HG03342 (cell line): ENCODE results near the gene YES1.
A peak's percentile ranks its signal among the peaks of the same experiment; 100 is the strongest.

Experiments
- ATAC-seq: cut with Tn5 transposase; IDR thresholded peaks from one replicate; pipeline ENCODE4 v1.9.1; 2021; ENCODE audit warnings: mild to moderate bottlenecking, moderate library complexity; ENCODE audit not compliant: unreplicated experiment

YES1 gene

DNA sequence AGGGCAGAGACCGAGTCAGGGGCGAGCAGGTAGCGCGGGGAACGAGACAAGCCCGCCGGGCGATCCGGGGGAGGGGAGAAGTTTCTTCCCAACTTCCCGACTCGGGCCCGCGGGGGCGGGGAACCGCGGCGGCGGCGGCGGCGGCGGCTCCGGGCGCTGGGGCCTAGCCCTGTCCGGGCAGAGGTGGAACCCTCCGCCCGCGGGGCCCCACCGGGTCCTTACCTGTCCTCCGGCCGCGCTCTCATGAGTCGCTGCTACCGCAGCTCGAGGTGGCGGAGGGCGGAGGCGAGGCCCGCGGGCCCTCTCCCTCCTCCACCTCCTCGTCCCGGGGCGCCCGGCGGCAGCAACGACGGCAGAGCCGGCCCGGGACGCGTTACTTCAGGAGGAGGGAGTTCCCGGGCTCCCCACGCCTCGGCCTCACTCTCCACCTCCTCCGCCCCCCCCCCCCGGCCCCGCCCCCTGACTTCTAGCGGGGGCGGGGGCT lies at the start of gene YES1:
Gene YES1, minus strand, starts transcription at position 351 of the 484 bp plus-strand sequence. CDS start 55,415 bp downstream, outside the sequence.
- ATAC-seq: peak; percentile 49

- no peak for ATAC-seq
Observed at GRCh38 chr18:857986-858385, 45.9 kb upstream of the YES1 start.

DNA sequence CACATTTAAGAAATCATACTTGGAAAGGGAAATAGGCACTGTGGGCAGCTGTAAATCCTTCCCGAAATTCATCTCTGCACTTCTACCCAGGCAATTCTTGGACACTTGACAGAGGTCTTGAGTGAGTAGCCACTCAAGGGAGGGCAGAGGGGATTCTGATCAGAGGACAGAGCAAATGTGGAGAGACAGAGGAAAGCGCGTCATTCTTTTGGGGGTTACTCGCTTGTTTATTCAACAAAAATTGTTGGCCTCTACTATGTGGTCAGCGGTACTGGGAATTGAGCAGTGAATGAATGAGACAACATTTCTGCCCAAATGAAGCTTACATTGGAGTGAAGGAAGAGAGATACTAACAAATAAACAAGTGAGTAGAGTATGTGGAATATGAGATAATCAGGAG lies 41.4 kb upstream of the YES1 start:
- ATAC-seq: no peak

GRCh38 chr18:850960-851359 lies 38.9 kb upstream of the YES1 start:
- no peak for ATAC-seq

DNA sequence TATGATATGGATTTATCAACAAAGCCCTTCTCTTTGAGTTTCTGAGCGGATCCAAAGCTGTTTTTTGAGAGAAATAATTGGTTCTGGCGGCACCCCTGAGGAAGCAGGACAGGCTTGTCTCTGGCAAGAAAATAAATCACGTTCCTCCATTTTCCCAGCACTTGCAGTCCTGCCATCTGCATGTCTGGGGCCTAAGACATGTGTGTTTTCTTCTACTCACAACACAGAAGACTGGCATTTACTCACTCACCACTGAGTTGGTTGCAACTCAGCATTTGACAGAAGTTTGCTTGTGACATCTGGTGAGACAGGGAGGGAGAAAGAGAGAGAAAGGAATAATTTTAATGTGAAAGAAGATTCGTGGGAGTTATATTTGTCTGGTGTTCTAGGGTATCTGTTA lies 37.0 kb upstream of the YES1 start:
- no peak for ATAC-seq

GRCh38 chr18:848062-848861 lies 36.2 kb upstream of the YES1 start:
- no peak for ATAC-seq

- ATAC-seq: no peak
Observed at GRCh38 chr18:845152-845819, 33.2 kb upstream of the YES1 start.

DNA sequence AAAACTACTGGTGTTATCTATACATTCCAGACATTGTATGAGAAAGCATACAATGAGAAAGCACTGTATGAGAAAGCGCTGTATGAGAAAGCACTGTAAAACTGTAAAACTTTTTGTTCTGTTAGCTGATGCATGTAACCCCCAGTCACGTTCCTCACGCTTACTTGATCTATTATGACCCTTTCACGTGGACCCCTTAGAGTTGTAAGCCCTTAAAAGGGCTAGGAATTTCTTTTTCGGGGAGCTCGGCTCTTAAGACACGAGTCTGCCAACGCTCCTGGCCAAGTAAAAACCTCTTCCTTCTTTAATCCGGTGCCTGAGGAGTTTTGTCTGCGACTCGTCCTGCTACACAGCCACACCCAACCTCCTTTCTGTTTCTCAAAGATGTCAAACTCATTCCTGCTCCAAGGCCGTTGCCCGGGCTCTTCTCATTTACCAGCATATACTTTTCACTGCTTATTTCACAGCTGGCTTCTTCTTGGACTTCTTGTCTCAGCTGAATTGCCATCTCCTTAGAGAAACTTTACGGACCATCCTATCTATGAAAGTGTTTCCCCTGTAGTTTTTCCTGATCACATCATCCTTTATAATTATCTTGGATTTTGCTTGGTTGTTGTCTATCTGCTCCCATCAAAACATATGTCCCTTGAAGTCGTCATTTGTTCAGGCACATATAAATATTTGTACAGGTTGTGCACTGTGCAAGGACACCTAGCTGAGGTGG lies 29.8 kb upstream of the YES1 start:
- no peak for ATAC-seq

DNA sequence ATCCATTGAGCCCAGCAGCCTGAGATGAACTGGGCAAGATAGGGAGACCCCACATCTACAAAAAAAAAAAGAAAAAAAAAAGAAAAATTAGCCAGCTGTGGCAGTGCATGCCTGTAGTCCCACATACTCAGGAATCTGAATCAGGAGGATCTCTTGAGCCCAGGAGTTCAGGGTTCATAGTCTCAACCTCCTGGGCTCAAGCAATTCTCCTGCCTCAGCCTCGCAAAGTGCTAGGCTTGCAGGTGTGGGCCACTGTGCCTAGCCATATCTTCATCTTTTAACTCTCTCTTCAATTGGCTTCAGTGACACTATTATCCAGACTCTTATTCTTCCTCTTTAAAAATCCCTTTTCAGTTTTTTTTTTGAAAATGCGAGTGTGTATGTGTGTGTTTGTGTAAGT lies 28.5 kb upstream of the YES1 start:
- ATAC-seq: no peak

GRCh38 chr18:840023-840408 lies 28.0 kb upstream of the YES1 start:
- ATAC-seq: no peak

GRCh38 chr18:839224-840022 lies 27.4 kb upstream of the YES1 start:
- ATAC-seq: peak; percentile 97

- ATAC-seq: no peak
Observed at GRCh38 chr18:837922-838321, 25.9 kb upstream of the YES1 start.

DNA sequence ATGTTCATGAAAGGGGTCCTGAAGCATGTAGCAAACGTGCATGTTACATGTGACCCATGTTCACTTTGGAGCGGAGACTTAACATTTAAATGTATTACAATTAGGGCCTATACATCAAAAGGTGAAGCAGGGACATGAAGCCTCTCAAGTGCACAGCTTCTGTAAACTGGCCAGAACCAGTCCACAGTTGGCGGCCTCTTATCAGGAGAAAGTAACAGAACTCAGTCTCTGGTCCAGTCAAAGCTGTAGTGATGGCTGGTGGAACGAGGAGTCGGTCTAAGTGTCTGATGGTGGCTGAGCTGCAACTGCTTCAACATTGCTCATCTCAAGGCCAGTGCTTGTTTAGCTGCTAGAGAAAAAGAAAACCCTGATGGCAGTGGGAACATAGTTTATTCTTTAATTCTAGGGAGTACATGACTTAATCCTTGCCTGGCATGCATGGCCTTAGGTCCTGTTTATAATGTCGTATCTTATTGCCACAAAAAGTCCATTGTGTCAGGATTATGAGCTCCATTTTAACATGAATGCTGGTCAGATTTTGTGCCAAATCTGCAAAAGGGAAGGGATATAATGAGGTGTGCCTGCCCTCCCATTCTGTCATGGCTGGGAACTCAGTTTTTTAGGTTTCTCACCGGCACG lies 22.2 kb upstream of the YES1 start:
- no peak for ATAC-seq

DNA sequence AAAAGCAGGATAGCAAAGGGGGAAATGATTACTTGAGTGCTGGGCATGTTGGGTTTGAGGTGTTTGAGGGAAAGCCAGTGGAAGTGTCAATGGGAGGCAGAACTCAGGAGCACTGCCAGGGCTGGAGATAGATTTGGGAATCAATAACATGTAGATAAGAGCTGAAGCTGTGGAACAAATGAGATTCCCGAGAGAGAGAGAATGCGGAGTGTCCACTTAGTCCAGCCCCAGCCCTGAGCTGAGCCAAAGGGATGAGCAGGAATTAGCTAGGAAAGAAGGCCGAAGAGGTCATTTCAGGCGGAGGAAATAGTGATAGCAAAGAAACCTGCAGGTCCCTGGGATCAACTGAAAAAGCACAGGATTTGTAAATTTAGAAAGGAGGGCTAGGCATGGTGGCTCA lies 21.2 kb upstream of the YES1 start:
- no peak for ATAC-seq

- no peak for ATAC-seq
Observed at GRCh38 chr18:832085-832681, 20.1 kb upstream of the YES1 start.

DNA sequence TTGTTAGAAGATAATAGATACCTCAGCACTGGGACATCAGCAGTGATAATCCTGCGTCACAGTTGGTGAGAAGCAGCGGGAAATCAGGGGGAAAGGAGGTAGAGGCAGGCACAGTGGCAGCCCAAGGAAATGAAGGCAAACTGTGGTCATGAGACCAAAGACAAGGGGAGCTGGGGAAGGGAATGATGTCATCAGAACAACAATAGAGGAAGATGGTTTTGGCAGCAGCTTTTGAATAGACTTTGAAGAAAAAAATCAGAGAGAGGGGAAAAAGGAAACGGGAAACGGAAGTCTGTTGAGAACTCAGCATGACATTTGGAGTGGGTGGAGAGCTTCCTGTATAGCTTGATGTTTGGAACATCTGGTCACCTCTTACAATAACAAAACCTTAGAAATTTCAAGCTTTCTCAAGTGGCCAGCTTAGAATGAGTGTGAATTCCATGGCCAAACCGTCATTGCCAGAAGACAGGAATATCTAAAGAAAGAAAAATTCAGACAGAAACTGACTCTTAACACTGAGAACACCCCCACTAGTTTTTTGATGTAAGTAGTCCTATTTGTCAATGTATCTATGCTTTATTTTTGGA lies 18.4 kb upstream of the YES1 start:
- ATAC-seq: peak; percentile 80

GRCh38 chr18:829432-829831 lies 17.4 kb upstream of the YES1 start:
- no peak for ATAC-seq

DNA sequence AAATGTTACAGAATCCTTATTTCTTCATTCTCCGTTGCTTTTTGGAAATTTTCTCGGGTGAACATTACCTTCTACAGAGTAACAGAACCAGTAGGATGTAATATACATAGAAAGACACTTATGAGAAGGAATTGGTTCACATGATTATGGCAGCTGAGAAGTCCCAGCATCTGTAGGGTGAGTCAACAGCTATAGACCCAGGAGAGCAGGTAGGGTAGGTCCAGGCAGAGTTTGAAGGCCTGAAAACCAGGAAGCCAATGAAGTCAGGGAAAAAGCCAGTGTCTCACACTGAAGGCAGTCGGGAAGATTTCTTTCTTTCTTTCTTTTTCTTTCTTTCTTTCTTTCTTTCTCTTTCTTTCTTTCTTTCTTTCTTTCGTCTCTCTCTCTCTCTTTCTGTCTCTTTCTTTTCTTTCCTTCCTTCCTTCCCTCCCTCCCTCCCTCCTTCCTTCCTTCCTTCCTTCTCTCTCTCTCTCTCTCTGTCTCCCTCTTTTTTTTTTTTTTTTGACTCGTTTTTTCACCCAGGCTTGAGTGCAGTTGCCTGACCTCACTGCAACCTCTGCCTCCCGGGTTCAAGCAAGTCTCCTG lies 15.1 kb upstream of the YES1 start:
- no peak for ATAC-seq

DNA sequence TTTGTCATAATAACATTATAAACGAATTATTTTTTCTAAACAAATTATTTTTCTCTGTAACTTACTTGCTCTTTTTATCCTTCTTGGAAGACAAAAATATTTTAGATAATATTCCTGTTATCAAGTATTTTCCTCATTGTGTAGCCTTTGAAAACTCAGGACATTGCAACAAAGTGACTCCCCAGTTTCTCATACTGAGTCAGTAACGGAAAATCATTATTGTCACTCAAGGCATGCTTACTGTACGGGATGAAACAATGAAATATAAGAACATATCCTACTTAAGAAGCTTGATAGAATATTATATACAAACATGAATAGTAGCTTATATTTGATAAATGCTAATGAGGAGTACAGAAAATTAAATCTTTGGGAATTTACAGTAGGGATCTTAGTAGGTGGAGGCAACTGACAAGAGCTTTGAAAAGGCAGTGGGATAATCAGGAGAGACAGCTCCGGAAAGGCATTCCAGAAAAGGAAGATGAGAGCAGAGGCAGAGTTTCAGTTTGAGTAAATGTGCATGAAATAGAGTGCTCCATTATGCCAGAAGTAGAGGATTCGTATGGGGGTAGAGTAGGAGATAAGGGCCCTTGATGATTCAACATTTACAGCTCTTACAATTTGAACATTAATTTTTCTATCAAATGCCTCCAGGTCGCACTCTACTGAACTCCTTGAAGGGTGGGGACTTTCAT lies 14.0 kb upstream of the YES1 start:
- no peak for ATAC-seq
